ENCODE results near the gene KAZN. TPM values are rescaled to one million over a fixed set of nuclear protein-coding genes. Genes with fewer than 3 reads are reported as not detected.

The KAZN gene
- total RNA-seq, 1 experiment from 2014 or later, result 2.4 TPM

GRCh38 chr1:15033264-15033663 is 434.8 kb downstream of the KAZN start:
- Histone ChIP-seq H3K4me3 (ENCODE audit: low read depth, low read length) (no peak overlapping the region), H3K4me1 (no peaks in the 10 kb centered on the region), H3K9me3 (no peaks in the 10 kb centered on the region), H3K36me3 (ENCODE audit: control insufficient read depth, insufficient read depth, low read length) (no peaks in the 10 kb centered on the region), H3K27me3 (replicated peaks; ENCODE audit: control insufficient read depth, insufficient read depth, low read length) (no peaks in the 10 kb centered on the region)
- no peak for DNase-seq
- Mint-ChIP-seq H3K27ac (ENCODE audit: unreplicated experiment) (no peak overlapping the region), H3K9me3 (ENCODE audit: unreplicated experiment) (no peaks in the 10 kb centered on the region), H3K4me1 (ENCODE audit: low read depth, unreplicated experiment) (peaks cover 3% of the 10 kb centered on the region), H3K27me3 (ENCODE audit: insufficient read depth, unreplicated experiment) (no peaks in the 10 kb centered on the region), H3K36me3 (ENCODE audit: insufficient read depth, unreplicated experiment) (no peaks in the 10 kb centered on the region), H3K4me3 (ENCODE audit: unreplicated experiment) (no peak overlapping the region)
- POLR2A ChIA-PET, result no interaction called here
- BruUV-seq (replicated peaks), result no TSS peak
- intact Hi-C loops (cut with micrococcal nuclease; ENCODE audit: unreplicated experiment), result loop anchor here (5.0 kb wide), 1 partner anchor 1066 kb away; no protein-coding TSS in a partner anchor
- CTCF ChIA-PET, result no interaction called here
- TF ChIP-seq, protein P1, sequence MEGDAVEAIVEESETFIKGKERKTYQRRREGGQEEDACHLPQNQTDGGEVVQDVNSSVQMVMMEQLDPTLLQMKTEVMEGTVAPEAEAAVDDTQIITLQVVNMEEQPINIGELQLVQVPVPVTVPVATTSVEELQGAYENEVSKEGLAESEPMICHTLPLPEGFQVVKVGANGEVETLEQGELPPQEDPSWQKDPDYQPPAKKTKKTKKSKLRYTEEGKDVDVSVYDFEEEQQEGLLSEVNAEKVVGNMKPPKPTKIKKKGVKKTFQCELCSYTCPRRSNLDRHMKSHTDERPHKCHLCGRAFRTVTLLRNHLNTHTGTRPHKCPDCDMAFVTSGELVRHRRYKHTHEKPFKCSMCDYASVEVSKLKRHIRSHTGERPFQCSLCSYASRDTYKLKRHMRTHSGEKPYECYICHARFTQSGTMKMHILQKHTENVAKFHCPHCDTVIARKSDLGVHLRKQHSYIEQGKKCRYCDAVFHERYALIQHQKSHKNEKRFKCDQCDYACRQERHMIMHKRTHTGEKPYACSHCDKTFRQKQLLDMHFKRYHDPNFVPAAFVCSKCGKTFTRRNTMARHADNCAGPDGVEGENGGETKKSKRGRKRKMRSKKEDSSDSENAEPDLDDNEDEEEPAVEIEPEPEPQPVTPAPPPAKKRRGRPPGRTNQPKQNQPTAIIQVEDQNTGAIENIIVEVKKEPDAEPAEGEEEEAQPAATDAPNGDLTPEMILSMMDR (IDR thresholded peaks at IDR 0.05; ENCODE audit: insufficient read depth in 1 of 2, low read depth in 1 of 2, low read length in 1 of 2, severe bottlenecking in 1 of 2, unreplicated experiment in 1 of 2), result no peak

DNA sequence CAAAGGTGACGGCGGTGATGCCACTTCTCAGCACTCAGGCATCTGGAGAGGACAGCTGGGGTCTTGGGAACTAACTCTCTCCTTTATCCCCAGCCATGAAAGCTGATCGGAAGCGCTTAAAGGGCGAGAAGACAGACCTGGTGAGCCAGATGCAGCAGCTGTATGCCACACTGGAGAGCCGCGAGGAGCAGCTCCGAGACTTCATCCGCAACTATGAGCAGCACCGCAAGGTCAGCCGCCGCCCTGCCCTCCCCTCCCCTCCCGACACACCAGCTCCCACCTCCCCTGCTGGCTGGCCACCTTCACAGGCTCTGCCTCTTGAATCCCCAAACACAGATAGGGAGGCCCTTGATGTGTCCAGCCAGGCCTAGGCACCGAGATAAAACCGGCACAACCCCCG is 436.2 kb downstream of the KAZN start:
- Mint-ChIP-seq H3K27ac (ENCODE audit: unreplicated experiment) (no peak overlapping the region), H3K4me1 (ENCODE audit: low read depth, unreplicated experiment) (no peaks in the 10 kb centered on the region), H3K36me3 (ENCODE audit: insufficient read depth, unreplicated experiment) (no peaks in the 10 kb centered on the region), H3K4me3 (ENCODE audit: unreplicated experiment) (no peak overlapping the region), H3K9me3 (ENCODE audit: unreplicated experiment) (no peaks in the 10 kb centered on the region), H3K27me3 (ENCODE audit: insufficient read depth, unreplicated experiment) (no peaks in the 10 kb centered on the region)
- CTCF ChIA-PET, result interaction anchor here (0.6 kb wide), 1 partner anchor 305 kb away, joined by 3 read pairs; no protein-coding TSS in a partner anchor
- H3K4me3 ChIP-seq (ENCODE audit: low read depth, low read length), result no peak overlapping the region
- no peak for DNase-seq
- H3K27me3 ChIP-seq (replicated peaks; ENCODE audit: control insufficient read depth, insufficient read depth, low read length), result no peaks in the 10 kb centered on the region
- no TSS peak for BruUV-seq (replicated peaks)
- no peaks in the 10 kb centered on the region for H3K9me3 ChIP-seq
- intact Hi-C loops (cut with micrococcal nuclease; ENCODE audit: unreplicated experiment), result loop anchor here (5.0 kb wide), 1 partner anchor 1067 kb away; no protein-coding TSS in a partner anchor
- H3K36me3 ChIP-seq (ENCODE audit: control insufficient read depth, insufficient read depth, low read length), result no peaks in the 10 kb centered on the region
- POLR2A ChIA-PET, result no interaction called here
- H3K4me1 ChIP-seq, result no peaks in the 10 kb centered on the region
- TF ChIP-seq, protein P1 (IDR thresholded peaks at IDR 0.05; ENCODE audit: insufficient read depth in 1 of 2, low read depth in 1 of 2, low read length in 1 of 2, severe bottlenecking in 1 of 2, unreplicated experiment in 1 of 2), result no peak

DNA sequence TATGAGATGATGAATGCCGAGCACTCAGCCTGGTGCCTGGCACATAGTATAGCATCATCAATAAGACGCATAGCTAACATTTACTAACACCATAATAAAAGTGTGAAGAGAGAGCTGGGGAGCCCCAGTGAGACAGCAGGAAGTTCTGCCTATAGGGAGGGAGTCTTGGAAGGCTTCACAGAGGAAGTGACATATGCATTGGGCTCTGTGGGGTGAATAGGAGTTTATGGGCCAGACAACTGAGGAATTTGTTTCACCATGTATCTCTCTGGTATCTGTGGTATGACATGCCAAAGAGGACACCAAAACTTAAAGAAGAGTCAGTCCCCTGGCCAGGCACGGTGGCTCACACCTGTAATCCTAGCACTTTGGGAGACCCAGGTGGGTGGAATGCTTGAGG is 436.8 kb downstream of the KAZN start:
- ChIA-PET CTCF (interaction anchor here (0.6 kb wide), 1 partner anchor 306 kb away, joined by 3 read pairs; no protein-coding TSS in a partner anchor), POLR2A (no interaction called here)
- Mint-ChIP-seq H3K9me3 (ENCODE audit: unreplicated experiment) (no peaks in the 10 kb centered on the region), H3K36me3 (ENCODE audit: insufficient read depth, unreplicated experiment) (no peaks in the 10 kb centered on the region), H3K4me1 (ENCODE audit: low read depth, unreplicated experiment) (no peaks in the 10 kb centered on the region), H3K27me3 (ENCODE audit: insufficient read depth, unreplicated experiment) (no peaks in the 10 kb centered on the region), H3K4me3 (ENCODE audit: unreplicated experiment) (no peak overlapping the region), H3K27ac (ENCODE audit: unreplicated experiment) (no peak overlapping the region)
- intact Hi-C loops (cut with micrococcal nuclease; ENCODE audit: unreplicated experiment), result no loop called here
- Histone ChIP-seq H3K4me3 (ENCODE audit: low read depth, low read length) (no peak overlapping the region), H3K9me3 (no peaks in the 10 kb centered on the region), H3K27me3 (replicated peaks; ENCODE audit: control insufficient read depth, insufficient read depth, low read length) (no peaks in the 10 kb centered on the region), H3K36me3 (ENCODE audit: control insufficient read depth, insufficient read depth, low read length) (no peaks in the 10 kb centered on the region), H3K4me1 (no peaks in the 10 kb centered on the region)
- TF ChIP-seq, protein P1 (IDR thresholded peaks at IDR 0.05; ENCODE audit: insufficient read depth in 1 of 2, low read depth in 1 of 2, low read length in 1 of 2, severe bottlenecking in 1 of 2, unreplicated experiment in 1 of 2), result no peak
- DNase-seq, result no peak
- no TSS peak for BruUV-seq (replicated peaks)

All from Caco-2 (cell line).